Measurements from ENCODE around the gene LNPEP. TPM values are rescaled to one million over a fixed set of nuclear protein-coding genes. Genes with fewer than 3 reads are reported as not detected.

Gene LNPEP
- total and polyA plus RNA-seq, 2 donors (not counting 1 experiment from before 2014, with no cell fraction given) = 10.5 to 92.9 TPM

- ChIA-PET POLR2A (interaction anchor here (0.6 kb wide), 1 partner anchor 41 kb away, joined by 3 read pairs; no protein-coding TSS in a partner anchor), CTCF (interaction anchor here (0.5 kb wide), 1 partner anchor 1724 kb away, joined by 3 read pairs; no protein-coding TSS in a partner anchor)
- no peak overlapping the region for H2AFZ ChIP-seq (ENCODE audit: insufficient read depth, low read depth, low read length, poor library complexity, severe bottlenecking)
- peaks cover 0 to 3% of the 10 kb centered on the region in 2 experiments for H3K36me3 ChIP-seq (replicated peaks in 1 of 2; ENCODE audit: control extremely low read depth in 1 of 2, control insufficient read depth in 1 of 2, extremely low read depth in 1 of 2, insufficient read depth in 2 of 2, low read length in 1 of 2)
- 20% methylated on average over 1 of the region's 2 CpGs for WGBS (ENCODE audit: insufficient coverage)
- Mint-ChIP-seq H3K9me3 (ENCODE audit: insufficient read depth) (no peaks in the 10 kb centered on the region), H3K27me3 (peaks cover 8% of the 10 kb centered on the region), H3K4me3 (peak overlapping the region; percentile 84), H3K4me1 (peaks cover 34% of the 10 kb centered on the region), H3K27ac (peak overlapping the region; percentile 1)
- no peak for TF ChIP-seq CTCF (IDR thresholded peaks at IDR 0.05)
- H4K20me1 ChIP-seq (ENCODE audit: control insufficient read depth, insufficient read depth, low read length, poor library complexity, severe bottlenecking) = no peaks in the 10 kb centered on the region
- H3K27ac ChIP-seq (ENCODE audit: low read length in 2 of 2) = no peak overlapping the region
- H3K4me3 ChIP-seq (ENCODE audit: control extremely low read depth in 1 of 5, extremely low read depth in 1 of 5, insufficient read depth in 1 of 5, low read depth in 2 of 5, low read length in 4 of 5) = no peak overlapping the region
- H3K9me3 ChIP-seq (ENCODE audit: control extremely low read depth in 1 of 3, control insufficient read depth in 2 of 3, insufficient read depth in 1 of 3, low read length in 2 of 3) = no peaks in the 10 kb centered on the region
- peaks cover 49% of the 10 kb centered on the region for H3K79me2 ChIP-seq (ENCODE audit: control insufficient read depth, insufficient read depth, low read length)
- intact Hi-C loops (cut with micrococcal nuclease) = no loop called here
- peak overlapping the region; percentile 76 for H3K4me2 ChIP-seq (replicated peaks; ENCODE audit: low read depth, low read length, poor library complexity, severe bottlenecking)
- DNase-seq = no peak
- no peak overlapping the region for H3K9ac ChIP-seq (ENCODE audit: low read length)
- peaks cover 34 to 42% of the 10 kb centered on the region in 2 donors for H3K4me1 ChIP-seq (ENCODE audit: control insufficient read depth in 2 of 2, insufficient read depth in 2 of 2, low read length in 2 of 2)
- no peak for ATAC-seq (ENCODE audit: low read depth)
- no peaks in the 10 kb centered on the region for H3K27me3 ChIP-seq (replicated peaks in 1 of 4; ENCODE audit: control extremely low read depth in 1 of 4, control insufficient read depth in 3 of 4, insufficient read depth in 4 of 4, low read length in 3 of 4)
These were observed 136.8 kb downstream of the LNPEP start for GRCh38 chr5:97072696-97073095.

DNA sequence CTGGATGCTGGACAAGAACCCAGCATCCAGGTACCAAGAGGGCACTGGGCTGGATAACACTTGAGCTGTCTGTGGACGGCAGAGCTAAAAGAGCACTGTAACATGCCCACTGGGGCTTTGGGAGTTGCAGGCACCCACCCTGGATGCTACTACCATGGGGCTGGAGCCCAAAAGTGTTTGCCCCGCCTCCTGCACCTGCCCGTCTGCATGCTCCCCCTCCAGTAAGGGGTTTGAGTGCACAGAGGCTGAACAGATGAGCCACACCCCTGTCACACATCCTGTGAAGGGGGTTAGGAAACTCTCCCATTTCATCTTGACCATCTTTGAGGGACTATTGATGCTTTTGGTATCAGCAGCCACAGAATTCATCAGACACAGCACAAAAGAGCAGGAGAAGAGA, 137.5 kb downstream of the LNPEP start:
- peaks cover 7% of the 10 kb centered on the region for H3K27me3 Mint-ChIP-seq
- peak overlapping the region; percentile 30 to 84 for H3K27ac ChIP-seq (ENCODE audit: low read length in 2 of 2)
- peaks cover 39% of the 10 kb centered on the region for H3K4me1 Mint-ChIP-seq
- DNase-seq (peak; percentile 17), ATAC-seq (ENCODE audit: low read depth) (peak; percentile 28)
- H3K9ac ChIP-seq (ENCODE audit: low read length) = peak overlapping the region; percentile 66
- intact Hi-C loops (cut with micrococcal nuclease) = no loop called here
- peak overlapping the region; percentile 76 for H3K4me2 ChIP-seq (replicated peaks; ENCODE audit: low read depth, low read length, poor library complexity, severe bottlenecking)
- peaks cover 53% of the 10 kb centered on the region for H3K79me2 ChIP-seq (ENCODE audit: control insufficient read depth, insufficient read depth, low read length)
- peaks cover 34 to 49% of the 10 kb centered on the region in 2 donors for H3K4me1 ChIP-seq (ENCODE audit: control insufficient read depth in 2 of 2, insufficient read depth in 2 of 2, low read length in 2 of 2)
- H3K27ac Mint-ChIP-seq = peak overlapping the region; percentile 84
- H4K20me1 ChIP-seq (ENCODE audit: control insufficient read depth, insufficient read depth, low read length, poor library complexity, severe bottlenecking) = no peaks in the 10 kb centered on the region
- POLR2A ChIA-PET = no interaction called here
- H3K9me3 Mint-ChIP-seq (ENCODE audit: insufficient read depth) = no peaks in the 10 kb centered on the region
- TF ChIP-seq EZH2 (IDR thresholded peaks at IDR 0.05; ENCODE audit: borderline replicate concordance, insufficient read depth, low read depth, low read length, poor library complexity, severe bottlenecking) (no peak), CTCF (IDR thresholded peaks at IDR 0.05) (no peak)
- CTCF ChIA-PET = no interaction called here
- no peaks in the 10 kb centered on the region for H3K9me3 ChIP-seq (ENCODE audit: control extremely low read depth in 1 of 3, control insufficient read depth in 2 of 3, insufficient read depth in 1 of 3, low read length in 2 of 3)
- H3K27me3 ChIP-seq (replicated peaks in 1 of 4; ENCODE audit: control extremely low read depth in 1 of 4, control insufficient read depth in 3 of 4, insufficient read depth in 4 of 4, low read length in 3 of 4) = no peaks in the 10 kb centered on the region
- peak overlapping the region; percentile 54 for H2AFZ ChIP-seq (ENCODE audit: insufficient read depth, low read depth, low read length, poor library complexity, severe bottlenecking)
- peaks cover 0 to 3% of the 10 kb centered on the region in 2 experiments for H3K36me3 ChIP-seq (replicated peaks in 1 of 2; ENCODE audit: control extremely low read depth in 1 of 2, control insufficient read depth in 1 of 2, extremely low read depth in 1 of 2, insufficient read depth in 2 of 2, low read length in 1 of 2)
- peak overlapping the region; percentile 84 for H3K4me3 Mint-ChIP-seq
- WGBS (ENCODE audit: insufficient coverage) = 100% methylated on average over 1 of the region's 3 CpGs
- H3K4me3 ChIP-seq (ENCODE audit: control extremely low read depth in 1 of 5, extremely low read depth in 1 of 5, insufficient read depth in 1 of 5, low read depth in 2 of 5, low read length in 4 of 5) = peak overlapping the region; percentile 37 to 73 (median 63)

All from B cell (primary cell).